HepG2 (cell line): Measurements from ENCODE around the gene FAM20A. TPM values are rescaled to one million over a fixed set of nuclear protein-coding genes. Genes with fewer than 3 reads are reported as not detected.
A peak's percentile ranks its signal among the peaks of the same experiment; 100 is the strongest.

ENCODE experiments used
- FOXC1 ChIP-seq: sonication (generic); formaldehyde crosslinking; IDR thresholded peaks from 2 replicates; pipeline ENCODE4 v1.8.0; 2022; ENCODE audit warnings: mild to moderate bottlenecking, missing genetic modification reagents, borderline replicate concordance
- HDAC6 ChIP-seq: fragments of 200-600 bp; sonication (generic); IDR thresholded peaks from 2 replicates; pipeline ENCODE4 v1.7.0; 2017; ENCODE audit warnings: mild to moderate bottlenecking, antibody characterized with exemption, low read length, low read depth
- KDM5A ChIP-seq: fragments of 200-600 bp; sonication (generic); IDR thresholded peaks from 2 replicates; pipeline ENCODE4 v1.7.0; 2018; ENCODE audit warnings: antibody characterized with exemption, mild to moderate bottlenecking, low read length, borderline replicate concordance
- NCOR1 ChIP-seq: fragments of 200-600 bp; sonication (generic); IDR thresholded peaks from 2 replicates; pipeline ENCODE4 v1.7.0; 2017; ENCODE audit warnings: antibody characterized with exemption, low read length, borderline replicate concordance
- PATZ1 ChIP-seq: sonication (generic); formaldehyde crosslinking; IDR thresholded peaks from 2 replicates; pipeline ENCODE4 v1.4.0; 2020; ENCODE audit warnings: missing genetic modification reagents
- PAWR ChIP-seq: sonication (generic); formaldehyde crosslinking; IDR thresholded peaks from 2 replicates; pipeline ENCODE4 v1.4.0; 2020; ENCODE audit warnings: missing genetic modification reagents, mild to moderate bottlenecking, borderline replicate concordance
- PHF21A ChIP-seq: sonication (generic); formaldehyde crosslinking; IDR thresholded peaks from 2 replicates; pipeline ENCODE4 v1.5.0; 2020; ENCODE audit warnings: mild to moderate bottlenecking, missing genetic modification reagents
- SALL2 ChIP-seq: sonication (generic); formaldehyde crosslinking; IDR thresholded peaks from 2 replicates; pipeline ENCODE4 v1.8.1; 2023; ENCODE audit warnings: mild to moderate bottlenecking, missing genetic modification reagents, inconsistent platforms
- SMAD1 ChIP-seq: sonication (generic); formaldehyde crosslinking; IDR thresholded peaks from 2 replicates; pipeline ENCODE4 v1.4.0; 2020; ENCODE audit warnings: missing genetic modification reagents, low read depth, mild to moderate bottlenecking, borderline replicate concordance
- TCF7 ChIP-seq: sonication (generic); IDR thresholded peaks from 2 replicates; pipeline ENCODE4 v1.6.1; 2016; ENCODE audit warnings: antibody characterized with exemption, low read depth
- TFDP2 ChIP-seq: sonication (generic); formaldehyde crosslinking; IDR thresholded peaks from 2 replicates; pipeline ENCODE4 v1.4.0; 2020; ENCODE audit warnings: missing genetic modification reagents
- ZBTB49 ChIP-seq: sonication (generic); formaldehyde crosslinking; IDR thresholded peaks from 2 replicates; pipeline ENCODE4 v1.4.0; 2020; ENCODE audit warnings: missing genetic modification reagents, borderline replicate concordance
- ZFP90 ChIP-seq: sonication (generic); formaldehyde crosslinking; IDR thresholded peaks from 2 replicates; pipeline ENCODE4 v1.8.0; 2022; ENCODE audit warnings: missing genetic modification reagents, mild to moderate bottlenecking, inconsistent platforms, borderline replicate concordance
- ZHX2 ChIP-seq, 2 experiments: sonication (generic) in 1 of 2; formaldehyde crosslinking in 1 of 2; IDR thresholded peaks; 2 replicates each; pipeline versions ENCODE4 v1.6.1 to v1.9.0; 2014 to 2022; ENCODE audit warnings: antibody characterized with exemption in 1 of 2, borderline replicate concordance in 1 of 2, inconsistent platforms in 1 of 2, low read depth in 1 of 2, missing genetic modification reagents in 1 of 2
- ZMYM3 ChIP-seq: sonication (generic); formaldehyde crosslinking; IDR thresholded peaks from 2 replicates; pipeline ENCODE4 v1.5.1; 2020; ENCODE audit warnings: mild to moderate bottlenecking, missing genetic modification reagents
- ZNF878 ChIP-seq: sonication (generic); formaldehyde crosslinking; IDR thresholded peaks from 2 replicates; pipeline ENCODE4 v1.8.1; 2023; ENCODE audit warnings: mild to moderate bottlenecking, missing genetic modification reagents, moderate library complexity
- polyA plus RNA-seq, 8 experiments: library from polyadenylated mRNA; depleted of rRNA in 3 of 8; stranded (reverse) in 7 of 8; unstranded in 1 of 8; fragments of >200 nt; fragmentation: Illumina TruSeq in 4 of 8; extraction: Trizol in 4 of 8; gene quantifications; 2 replicates each; pipeline versions ENCODE4 v1.2.1 to v1.2.3, GENCODE V29; 2011 to 2016; ENCODE audit warnings: low read depth in 4 of 8, missing spikeins in 1 of 8, mixed read lengths in 1 of 8; ENCODE audit not compliant: insufficient read depth in 1 of 8
- total RNA-seq, 5 experiments: library from RNA; depleted of rRNA; stranded (reverse); fragments of >200 nt; fragmentation: Illumina TruSeq; extraction: Trizol; gene quantifications; 2 replicates each; pipeline ENCODE4 v1.2.3, GENCODE V29; 2016; ENCODE audit warnings: low read depth in 1 of 5

The FAM20A gene
- total and polyA plus RNA-seq, 2 of the 13 experiments (the other 11 are each of a cell fraction or from before 2014, with no cell fraction given) = 9.3 to 20.7 TPM

GRCh38 chr17:68511254-68511670 lies 89.9 kb downstream of the FAM20A start (continued):
- TF ChIP-seq ZHX2 (IDR thresholded peaks at IDR 0.05; ENCODE audit: low read depth) (no peak), ZHX2 (CRISPR knock-in tag; IDR thresholded peaks at IDR 0.05; ENCODE audit: borderline replicate concordance) (no peak), TFDP2 (CRISPR knock-in tag) (no peak), ZFP90 (CRISPR knock-in tag) (no peak), PAWR (CRISPR knock-in tag) (no peak), FOXC1 (CRISPR knock-in tag) (no peak), KDM5A (peak; percentile 22; the same call in 1 of the 2 replicates), TCF7 (no peak), ZNF878 (CRISPR knock-in tag) (no peak), NCOR1 (0 out of 2 replicates have a peak, but pooled peaks have one; percentile 56), SALL2 (CRISPR knock-in tag) (no peak), PATZ1 (CRISPR knock-in tag) (no peak), ZBTB49 (CRISPR knock-in tag) (no peak), HDAC6 (no peak), PHF21A (CRISPR knock-in tag) (peak; percentile 28; the same call in 1 of the 2 replicates), SMAD1 (CRISPR knock-in tag) (no peak), ZMYM3 (peak; percentile 69; the same call in 1 of the 2 replicates)
